MCF 10A (cell line): ENCODE data around the gene MTA3. TPM values are rescaled to one million over a fixed set of nuclear protein-coding genes. Genes with fewer than 3 reads are reported as not detected.

Experiments used
- BruUV-seq: library from RNA; stranded (reverse); fragments of 400-500 nt; replicated peaks from 2 replicates; lab custom pipeline; 2021; lab: Mats Ljungman, UMichigan
- CTCF ChIA-PET: fragments of 300-600 bp; sonication (Branson Sonifier 250); formaldehyde crosslinking; extraction: SDS; loops from one replicate; lab custom pipeline; 2021; ENCODE audit warnings: antibody characterized with exemption, inconsistent platforms; lab: Yijun Ruan, JAX
- POLR2A ChIA-PET: fragments of 300-600, 350-650 bp; sonication (Branson Sonifier 250); formaldehyde crosslinking; extraction: SDS; loops from one replicate; lab custom pipeline; 2020; ENCODE audit warnings: antibody characterized with exemption, inconsistent platforms; lab: Yijun Ruan, JAX
- DNase-seq: peaks from one replicate; pipeline ENCODE4 v3.0.0-alpha.2; 2018; ENCODE audit not compliant: unreplicated experiment
- H3K27ac Mint-ChIP-seq: one replicate; pipeline ENCODE4 v1.8.0; 2022; ENCODE audit warnings: mild to moderate bottlenecking, low read depth, mixed read lengths; ENCODE audit not compliant: unreplicated experiment
- H3K27me3 Mint-ChIP-seq: one replicate; pipeline ENCODE4 v1.8.0; 2022; ENCODE audit warnings: mixed read lengths; ENCODE audit not compliant: insufficient read depth, unreplicated experiment
- H3K36me3 Mint-ChIP-seq: one replicate; pipeline ENCODE4 v1.8.0; 2022; ENCODE audit warnings: mild to moderate bottlenecking, moderate library complexity, mixed read lengths; ENCODE audit not compliant: insufficient read depth, unreplicated experiment
- H3K4me1 Mint-ChIP-seq: one replicate; pipeline ENCODE4 v1.8.0; 2022; ENCODE audit warnings: mixed read lengths; ENCODE audit not compliant: insufficient read depth, unreplicated experiment
- H3K4me3 Mint-ChIP-seq: one replicate; pipeline ENCODE4 v1.8.0; 2022; ENCODE audit warnings: mild to moderate bottlenecking, moderate library complexity, mixed read lengths; ENCODE audit not compliant: unreplicated experiment
- H3K9me3 Mint-ChIP-seq: one replicate; pipeline ENCODE4 v1.8.0; 2022; ENCODE audit warnings: mixed read lengths; ENCODE audit not compliant: unreplicated experiment
- intact Hi-C: fragments of 100-400 bp; cut with micrococcal nuclease; formaldehyde crosslinking; loops from 2 replicates; pipeline ENCODE4 v1.14.1; 2022
- total RNA-seq: library from RNA; stranded (reverse); gene quantifications from 2 replicates; pipeline ENCODE4 v1.2.3, GENCODE V29; 2022
- TF ChIP-seq, protein P1 (sequence below): fragments of 200-600 bp; IDR thresholded peaks from one replicate; pipeline ENCODE4 v1.8.0; 2022; ENCODE audit warnings: antibody characterized with exemption, mild to moderate bottlenecking; ENCODE audit not compliant: unreplicated experiment

The MTA3 gene
- total RNA-seq, 1 experiment from 2014 or later = 41.4 TPM

DNA sequence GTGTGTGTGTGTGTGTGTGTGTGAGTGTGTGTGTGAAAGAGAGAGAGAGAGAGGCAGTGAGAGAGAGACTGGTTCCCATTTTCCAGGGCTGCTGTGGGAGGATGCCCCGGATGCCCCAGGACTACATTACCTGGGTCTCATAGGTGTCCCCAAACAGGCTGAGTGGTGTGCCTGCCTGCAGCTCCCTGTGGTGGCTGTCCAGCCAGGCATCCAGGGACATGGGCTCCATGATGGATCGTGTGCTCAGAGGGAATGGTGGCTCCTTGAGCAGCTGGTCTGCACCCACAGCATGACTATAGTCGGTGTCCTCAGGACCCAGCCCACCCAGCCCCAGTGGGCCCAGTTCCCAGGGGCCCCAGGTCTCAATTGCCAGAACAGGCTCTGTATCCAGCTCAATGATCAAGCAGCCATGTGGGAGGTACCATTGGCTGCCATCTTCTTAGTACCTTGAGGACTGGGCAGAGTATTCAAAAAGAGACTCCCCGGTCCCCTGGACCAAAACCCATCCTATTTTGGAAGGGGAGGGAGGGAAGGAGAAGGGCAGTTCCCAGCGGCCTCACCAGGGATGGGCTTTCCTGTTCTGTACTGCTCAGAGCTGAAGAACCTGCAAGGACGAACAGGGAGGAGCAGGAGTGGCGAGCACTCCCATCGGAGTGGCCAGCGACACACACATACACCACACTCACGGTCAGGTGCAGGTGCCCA is 201.3 kb downstream of the MTA3 start:
- no peaks in the 10 kb centered on the region for H3K36me3 Mint-ChIP-seq
- intact Hi-C loops = no loop called here
- ChIA-PET POLR2A (interaction anchor here (0.6 kb wide), 1 partner anchor 35 kb away, joined by 3 read pairs; no protein-coding TSS in a partner anchor), CTCF (interaction anchor here (1.7 kb wide), 1 partner anchor 43 kb away, joined by 4 read pairs; no protein-coding TSS in a partner anchor)
- H3K4me1 Mint-ChIP-seq = no peaks in the 10 kb centered on the region
- no TSS peak for BruUV-seq
- no peak for DNase-seq
- no peak overlapping the region for H3K27ac Mint-ChIP-seq
- no peak overlapping the region for H3K4me3 Mint-ChIP-seq
- no peaks in the 10 kb centered on the region for H3K27me3 Mint-ChIP-seq
- no peaks in the 10 kb centered on the region for H3K9me3 Mint-ChIP-seq
- TF ChIP-seq, protein P1, sequence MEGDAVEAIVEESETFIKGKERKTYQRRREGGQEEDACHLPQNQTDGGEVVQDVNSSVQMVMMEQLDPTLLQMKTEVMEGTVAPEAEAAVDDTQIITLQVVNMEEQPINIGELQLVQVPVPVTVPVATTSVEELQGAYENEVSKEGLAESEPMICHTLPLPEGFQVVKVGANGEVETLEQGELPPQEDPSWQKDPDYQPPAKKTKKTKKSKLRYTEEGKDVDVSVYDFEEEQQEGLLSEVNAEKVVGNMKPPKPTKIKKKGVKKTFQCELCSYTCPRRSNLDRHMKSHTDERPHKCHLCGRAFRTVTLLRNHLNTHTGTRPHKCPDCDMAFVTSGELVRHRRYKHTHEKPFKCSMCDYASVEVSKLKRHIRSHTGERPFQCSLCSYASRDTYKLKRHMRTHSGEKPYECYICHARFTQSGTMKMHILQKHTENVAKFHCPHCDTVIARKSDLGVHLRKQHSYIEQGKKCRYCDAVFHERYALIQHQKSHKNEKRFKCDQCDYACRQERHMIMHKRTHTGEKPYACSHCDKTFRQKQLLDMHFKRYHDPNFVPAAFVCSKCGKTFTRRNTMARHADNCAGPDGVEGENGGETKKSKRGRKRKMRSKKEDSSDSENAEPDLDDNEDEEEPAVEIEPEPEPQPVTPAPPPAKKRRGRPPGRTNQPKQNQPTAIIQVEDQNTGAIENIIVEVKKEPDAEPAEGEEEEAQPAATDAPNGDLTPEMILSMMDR = no peak

DNA sequence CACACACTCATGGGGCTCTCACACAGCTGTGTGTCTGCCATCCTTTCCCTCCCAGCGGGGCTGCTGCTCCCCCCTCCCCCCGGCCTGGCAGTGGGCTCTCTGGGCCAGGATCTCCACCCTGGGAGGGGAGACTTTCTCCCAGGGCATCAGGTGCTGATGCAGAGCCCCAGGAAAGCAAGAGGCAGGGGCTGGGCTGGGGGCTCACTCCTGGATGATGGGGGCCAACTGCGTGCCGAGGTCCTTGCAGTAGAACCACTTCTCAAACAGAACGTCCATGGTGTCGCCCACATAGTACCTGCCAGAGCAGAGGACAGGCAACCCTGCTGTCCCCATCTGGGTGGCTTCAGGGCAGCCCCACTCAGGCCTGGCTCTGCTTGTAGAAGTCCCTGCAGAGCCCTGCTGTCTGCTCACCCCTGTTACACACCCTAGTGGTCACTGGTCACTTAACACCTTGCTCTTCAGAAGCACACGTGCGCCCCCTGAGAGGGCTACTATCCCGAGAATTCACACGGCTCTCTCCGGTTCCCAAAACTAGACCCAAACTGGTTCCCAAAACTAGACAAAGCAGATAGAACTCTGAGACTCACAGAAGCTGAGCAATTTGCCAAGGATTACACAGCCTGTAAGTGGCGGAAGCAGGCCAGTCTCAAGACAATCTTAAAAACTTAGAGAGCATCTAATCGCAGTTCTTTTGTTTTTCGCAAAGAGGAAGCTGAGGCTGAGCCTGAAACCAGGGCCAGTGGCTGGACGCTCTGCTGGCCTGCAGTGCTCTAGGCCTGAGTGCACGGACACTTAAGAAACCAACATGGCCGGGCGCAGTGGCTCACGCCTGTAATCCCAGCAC is 202.1 kb downstream of the MTA3 start:
- TF ChIP-seq, protein P1 = peak; percentile 12
- intact Hi-C loops = no loop called here
- H3K4me1 Mint-ChIP-seq = no peaks in the 10 kb centered on the region
- H3K36me3 Mint-ChIP-seq = no peaks in the 10 kb centered on the region
- no peak overlapping the region for H3K27ac Mint-ChIP-seq
- peak; percentile 47 for DNase-seq
- CTCF ChIA-PET = interaction anchor here (1.7 kb wide), 1 partner anchor 44 kb away, joined by 4 read pairs; no protein-coding TSS in a partner anchor
- no peaks in the 10 kb centered on the region for H3K27me3 Mint-ChIP-seq
- no peak overlapping the region for H3K4me3 Mint-ChIP-seq
- BruUV-seq = no TSS peak
- POLR2A ChIA-PET = no interaction called here
- H3K9me3 Mint-ChIP-seq = no peaks in the 10 kb centered on the region

DNA sequence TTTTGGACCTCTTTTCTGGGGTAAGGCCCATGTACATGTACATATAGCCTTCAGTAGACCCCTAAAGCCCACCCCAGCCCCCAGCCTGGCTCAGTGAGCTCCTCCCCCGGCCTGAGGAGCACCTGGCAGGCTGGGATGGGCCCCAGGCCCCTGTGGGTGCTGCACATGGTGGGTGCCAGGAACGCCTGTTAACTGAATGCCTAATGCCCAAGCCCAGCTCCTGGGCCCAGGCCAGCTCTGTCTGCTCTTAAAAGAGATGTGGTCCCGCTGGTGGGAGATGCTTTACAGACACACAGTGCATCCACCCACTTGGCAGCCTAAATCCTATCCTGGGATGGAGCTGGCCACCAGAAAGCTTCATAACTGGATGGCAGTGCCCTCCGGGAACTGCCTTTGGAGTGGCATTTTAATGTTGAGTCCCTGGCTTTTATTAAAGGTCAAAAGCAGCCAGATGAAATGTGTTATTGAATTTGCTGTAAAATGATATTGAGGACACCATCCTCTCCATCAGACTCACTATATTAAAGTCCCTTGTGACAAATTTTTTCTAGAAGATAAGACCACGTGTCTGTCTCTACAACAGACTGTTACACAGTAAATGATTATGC is 203.2 kb downstream of the MTA3 start:
- H3K27me3 Mint-ChIP-seq = no peaks in the 10 kb centered on the region
- BruUV-seq = no TSS peak
- no peaks in the 10 kb centered on the region for H3K4me1 Mint-ChIP-seq
- DNase-seq = no peak
- no peak overlapping the region for H3K4me3 Mint-ChIP-seq
- CTCF ChIA-PET = interaction anchor here (1.7 kb wide), 1 partner anchor 45 kb away, joined by 4 read pairs; no protein-coding TSS in a partner anchor
- intact Hi-C loops = no loop called here
- H3K9me3 Mint-ChIP-seq = no peaks in the 10 kb centered on the region
- H3K36me3 Mint-ChIP-seq = no peaks in the 10 kb centered on the region
- no peak overlapping the region for H3K27ac Mint-ChIP-seq
- POLR2A ChIA-PET = no interaction called here
- TF ChIP-seq, protein P1 = no peak

DNA sequence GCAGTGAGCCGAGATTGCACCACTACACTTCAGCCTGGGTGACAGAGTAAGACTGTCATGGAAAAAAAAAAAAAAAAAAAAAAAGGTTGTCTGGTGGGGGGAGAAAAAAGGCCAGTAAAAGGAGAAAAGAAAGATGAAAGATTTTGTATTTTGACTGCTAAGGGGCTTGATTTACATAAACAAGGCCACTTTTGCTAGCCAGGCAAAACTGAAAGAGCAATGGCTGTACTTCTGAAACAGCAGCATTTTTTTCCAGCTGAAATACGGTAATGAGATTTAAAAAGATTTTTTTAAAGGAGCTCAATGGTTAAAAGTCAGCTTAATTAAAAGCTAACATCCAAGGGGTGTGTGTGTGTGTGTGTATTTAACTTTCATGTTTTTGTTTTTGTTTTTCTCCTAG is 206.8 kb downstream of the MTA3 start:
- intact Hi-C loops = no loop called here
- no peak overlapping the region for H3K4me3 Mint-ChIP-seq
- H3K27me3 Mint-ChIP-seq = no peaks in the 10 kb centered on the region
- ChIA-PET CTCF (interaction anchor here (0.7 kb wide), 1 partner anchor 385 kb away, joined by 3 read pairs; no protein-coding TSS in a partner anchor), POLR2A (no interaction called here)
- H3K36me3 Mint-ChIP-seq = no peaks in the 10 kb centered on the region
- TF ChIP-seq, protein P1 = no peak
- DNase-seq = no peak
- H3K9me3 Mint-ChIP-seq = no peaks in the 10 kb centered on the region
- H3K4me1 Mint-ChIP-seq = no peaks in the 10 kb centered on the region
- H3K27ac Mint-ChIP-seq = no peak overlapping the region
- no TSS peak for BruUV-seq
